Natural killer cell (primary cell): ENCODE results near the gene GBP7. TPM values are rescaled to one million over a fixed set of nuclear protein-coding genes. Genes with fewer than 3 reads are reported as not detected.

Experiments
- ATAC-seq, 3 donors: fragments of 150-1000 bp in 2 of 3; fragments of 200-7000 bp in 1 of 3; cut with Tn5 transposase; 1 replicate in 1 of 3; 2 replicates in 2 of 3; pipeline ENCODE4 v1.10.0; 2021; ENCODE audit warnings: mild to moderate bottlenecking in 2 of 3, moderate library complexity in 2 of 3
- DNase-seq, 2 donors: peaks; one replicate each; pipeline versions ENCODE4 v3.0.0 to v3.0.0-alpha.2; 2013 to 2021; ENCODE audit warnings: mixed read lengths in 1 of 2
- H3K27ac ChIP-seq: one replicate; pipeline ENCODE4 v1.5.1; 2013; ENCODE audit warnings: mild to moderate bottlenecking, low read length
- H3K27me3 ChIP-seq: one replicate; pipeline ENCODE4 v1.6.1; 2013; ENCODE audit warnings: low read length; ENCODE audit not compliant: control insufficient read depth, insufficient read depth
- H3K36me3 ChIP-seq: one replicate; pipeline ENCODE4 v1.6.1; 2013; ENCODE audit warnings: low read length; ENCODE audit not compliant: control insufficient read depth, insufficient read depth
- H3K4me1 ChIP-seq: one replicate; pipeline ENCODE4 v1.6.1; 2013; ENCODE audit warnings: low read length; ENCODE audit not compliant: control insufficient read depth, insufficient read depth
- H3K4me3 ChIP-seq: one replicate; pipeline ENCODE4 v1.5.1; 2013; ENCODE audit warnings: low read length
- H3K9me3 ChIP-seq: one replicate; pipeline ENCODE4 v1.6.1; 2013; ENCODE audit warnings: low read length; ENCODE audit not compliant: control insufficient read depth, insufficient read depth
- H3K27ac Mint-ChIP-seq, 2 donors: one replicate each; pipeline ENCODE4 v1.8.0; 2022; ENCODE audit warnings: mild to moderate bottlenecking in 2 of 2, mixed read lengths in 2 of 2, moderate library complexity in 1 of 2
- H3K27me3 Mint-ChIP-seq, 2 donors: one replicate each; pipeline ENCODE4 v1.8.0; 2022; ENCODE audit warnings: low read depth in 2 of 2, mixed read lengths in 2 of 2
- H3K36me3 Mint-ChIP-seq: one replicate; pipeline ENCODE4 v1.8.0; 2022; ENCODE audit warnings: mixed read lengths
- H3K4me1 Mint-ChIP-seq, 2 donors: one replicate each; pipeline ENCODE4 v1.8.0; 2022; ENCODE audit warnings: mixed read lengths in 2 of 2
- H3K4me3 Mint-ChIP-seq: one replicate; pipeline ENCODE4 v1.8.0; 2022; ENCODE audit warnings: mild to moderate bottlenecking, moderate library complexity, mixed read lengths
- H3K9me3 Mint-ChIP-seq, 2 donors: one replicate each; pipeline ENCODE4 v1.8.0; 2022; ENCODE audit warnings: mixed read lengths in 2 of 2
- CTCF ChIP-seq: fragments of 200-600 bp; IDR thresholded peaks from one replicate; pipeline ENCODE4 v1.8.0; 2022; ENCODE audit warnings: antibody characterized with exemption
- WGBS: methylation state at CpG from one replicate; pipeline ENCODE4 v1.1.7; 2013; ENCODE audit warnings: missing lambda C conversion rate; ENCODE audit not compliant: insufficient coverage; 5-methylcytosine and 5-hydroxymethylcytosine counted together
- intact Hi-C: fragments of 100-400 bp; cut with micrococcal nuclease; formaldehyde crosslinking; loops from one replicate; pipeline ENCODE4 v1.14.2; 2022
- total RNA-seq, 4 donors: library from RNA; stranded (reverse); fragments of 120-200 nt in 1 of 4; gene quantifications; one replicate each; pipeline versions ENCODE4 v1.2.3 to v1.2.4, GENCODE V29; 2013 to 2022

The GBP7 gene
- total RNA-seq, 3 donors from 2014 or later (not counting 1 experiment from before 2014, with no cell fraction given), result 0.75 TPM; not detected in 2

GRCh38 chr1:89112871-89113613, 62.8 kb downstream of the GBP7 start:
- peaks cover 58% of the 10 kb centered on the region for H3K36me3 Mint-ChIP-seq
- DNase-seq (no peak), ATAC-seq (no peak)
- Histone ChIP-seq H3K9me3 (no peaks in the 10 kb centered on the region), H3K4me3 (no peak overlapping the region), H3K27me3 (no peaks in the 10 kb centered on the region), H3K36me3 (peaks cover 96% of the 10 kb centered on the region), H3K4me1 (no peaks in the 10 kb centered on the region), H3K27ac (no peak overlapping the region)
- H3K4me1 Mint-ChIP-seq, result peaks cover 17 to 37% of the 10 kb centered on the region in 2 donors
- H3K27ac Mint-ChIP-seq, result peak overlapping the region; percentile 73 to 74
- intact Hi-C loops, result no loop called here
- H3K27me3 Mint-ChIP-seq, result no peaks in the 10 kb centered on the region
- H3K4me3 Mint-ChIP-seq, result no peak overlapping the region
- WGBS, result 94% methylated on average over 4 of the region's 5 CpGs
- no peak for TF ChIP-seq CTCF
- H3K9me3 Mint-ChIP-seq, result no peaks in the 10 kb centered on the region

GRCh38 chr1:89104687-89105086, 71.1 kb downstream of the GBP7 start:
- TF ChIP-seq CTCF, result no peak
- Mint-ChIP-seq H3K36me3 (peaks cover 41% of the 10 kb centered on the region), H3K27ac (peak overlapping the region; percentile 17 to 64), H3K9me3 (no peaks in the 10 kb centered on the region), H3K4me1 (peaks cover 14 to 18% of the 10 kb centered on the region in 2 donors), H3K4me3 (no peak overlapping the region), H3K27me3 (no peaks in the 10 kb centered on the region)
- DNase-seq (no peak), ATAC-seq (no peak)
- Histone ChIP-seq H3K4me3 (no peak overlapping the region), H3K4me1 (no peaks in the 10 kb centered on the region), H3K27me3 (no peaks in the 10 kb centered on the region), H3K36me3 (peaks cover 57% of the 10 kb centered on the region), H3K27ac (no peak overlapping the region), H3K9me3 (no peaks in the 10 kb centered on the region)
- intact Hi-C loops, result no loop called here
- WGBS, result 95% methylated on average over 17 of the region's 17 CpGs

GRCh38 chr1:89104147-89104546, 71.7 kb downstream of the GBP7 start:
- H3K4me1 ChIP-seq, result no peaks in the 10 kb centered on the region
- DNase-seq (no peak), ATAC-seq (no peak)
- TF ChIP-seq CTCF, result no peak
- H3K9me3 ChIP-seq, result no peaks in the 10 kb centered on the region
- Mint-ChIP-seq H3K4me3 (no peak overlapping the region), H3K27me3 (no peaks in the 10 kb centered on the region), H3K9me3 (no peaks in the 10 kb centered on the region), H3K36me3 (peaks cover 35% of the 10 kb centered on the region), H3K27ac (peak overlapping the region; percentile 17 to 64), H3K4me1 (peaks cover 14 to 18% of the 10 kb centered on the region in 2 donors)
- intact Hi-C loops, result no loop called here
- H3K36me3 ChIP-seq, result peaks cover 51% of the 10 kb centered on the region
- H3K27me3 ChIP-seq, result no peaks in the 10 kb centered on the region
- H3K27ac ChIP-seq, result no peak overlapping the region
- H3K4me3 ChIP-seq, result no peak overlapping the region
- WGBS, result 94% methylated on average over 2 of the region's 2 CpGs

GRCh38 chr1:89102021-89102420, 73.8 kb downstream of the GBP7 start:
- no peak for ATAC-seq
- Mint-ChIP-seq H3K27me3 (no peaks in the 10 kb centered on the region), H3K4me1 (peaks cover 8 to 13% of the 10 kb centered on the region in 2 donors), H3K9me3 (no peaks in the 10 kb centered on the region), H3K27ac (peak overlapping the region in 1 of 2 donors; percentile 61), H3K36me3 (peaks cover 24% of the 10 kb centered on the region), H3K4me3 (no peak overlapping the region)
- intact Hi-C loops, result no loop called here
- no peak for DNase-seq
- no peak for TF ChIP-seq CTCF
- no peaks in the 10 kb centered on the region for H3K9me3 ChIP-seq
- H3K4me3 ChIP-seq, result no peak overlapping the region
- H3K27ac ChIP-seq, result no peak overlapping the region
- H3K27me3 ChIP-seq, result no peaks in the 10 kb centered on the region
- H3K4me1 ChIP-seq, result no peaks in the 10 kb centered on the region
- peaks cover 30% of the 10 kb centered on the region for H3K36me3 ChIP-seq
